Gastroesophageal sphincter (tissue), 3 donors: Measurements from ENCODE around the gene RSF1.

ENCODE experiments used
- EP300 ChIP-seq: sonication (generic); formaldehyde crosslinking; IDR thresholded peaks from one replicate; pipeline ENCODE4 v1.6.1; 2017; ENCODE audit warnings: antibody characterized with exemption, mild to moderate bottlenecking
- POLR2A ChIP-seq, 2 donors: fragments of 450-650 bp; IDR thresholded peaks; one replicate each; pipeline ENCODE4 v1.6.1; 2017; ENCODE audit warnings: antibody characterized with exemption in 2 of 2, mild to moderate bottlenecking in 2 of 2, moderate library complexity in 1 of 2
- POLR2AphosphoS5 ChIP-seq: sonication (generic); formaldehyde crosslinking; IDR thresholded peaks from one replicate; pipeline ENCODE4 v1.6.1; 2017; ENCODE audit warnings: antibody characterized with exemption
- TF ChIP-seq, protein P1 (sequence below), 4 experiments: fragments of 200-600 bp in 2 of 4; fragments of 450-650 bp in 2 of 4; sonication (generic) in 1 of 4; IDR thresholded peaks; one replicate each; pipeline ENCODE4 v1.5.1; 2017 to 2019; ENCODE audit warnings: antibody characterized with exemption in 4 of 4, mild to moderate bottlenecking in 2 of 4, moderate library complexity in 2 of 4

DNA sequence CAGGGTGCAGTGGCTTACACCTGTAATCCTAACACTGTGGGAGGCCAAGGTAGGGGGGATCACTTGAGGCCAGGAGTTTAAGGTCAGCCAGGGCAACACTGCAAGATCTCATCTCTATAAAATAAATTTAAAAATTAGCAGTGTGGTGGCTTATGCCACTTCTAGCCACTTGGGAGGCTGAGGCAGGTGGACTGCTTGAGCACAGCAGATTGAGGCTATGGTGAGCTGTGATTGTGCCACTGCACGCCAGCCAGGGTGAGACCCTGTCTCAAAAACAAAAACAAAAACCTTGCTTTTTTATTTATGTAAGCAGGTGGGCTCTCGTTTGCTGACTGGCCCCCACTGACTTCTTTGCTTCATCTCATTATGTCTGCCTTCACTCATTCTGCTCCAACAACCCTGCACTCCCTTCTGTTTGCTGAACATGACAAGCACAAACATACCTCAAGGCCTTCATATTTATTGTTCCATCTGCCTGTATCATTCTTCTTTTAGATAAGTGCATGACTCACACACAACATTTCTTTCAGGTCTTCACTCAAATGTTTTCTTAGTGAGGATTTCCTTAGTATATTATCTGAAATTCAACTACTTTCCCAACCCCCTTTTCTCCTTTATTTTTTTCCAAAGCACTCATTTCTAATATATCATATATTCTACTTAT is 150.5 kb downstream of the RSF1 start:
- TF ChIP-seq, protein P1, sequence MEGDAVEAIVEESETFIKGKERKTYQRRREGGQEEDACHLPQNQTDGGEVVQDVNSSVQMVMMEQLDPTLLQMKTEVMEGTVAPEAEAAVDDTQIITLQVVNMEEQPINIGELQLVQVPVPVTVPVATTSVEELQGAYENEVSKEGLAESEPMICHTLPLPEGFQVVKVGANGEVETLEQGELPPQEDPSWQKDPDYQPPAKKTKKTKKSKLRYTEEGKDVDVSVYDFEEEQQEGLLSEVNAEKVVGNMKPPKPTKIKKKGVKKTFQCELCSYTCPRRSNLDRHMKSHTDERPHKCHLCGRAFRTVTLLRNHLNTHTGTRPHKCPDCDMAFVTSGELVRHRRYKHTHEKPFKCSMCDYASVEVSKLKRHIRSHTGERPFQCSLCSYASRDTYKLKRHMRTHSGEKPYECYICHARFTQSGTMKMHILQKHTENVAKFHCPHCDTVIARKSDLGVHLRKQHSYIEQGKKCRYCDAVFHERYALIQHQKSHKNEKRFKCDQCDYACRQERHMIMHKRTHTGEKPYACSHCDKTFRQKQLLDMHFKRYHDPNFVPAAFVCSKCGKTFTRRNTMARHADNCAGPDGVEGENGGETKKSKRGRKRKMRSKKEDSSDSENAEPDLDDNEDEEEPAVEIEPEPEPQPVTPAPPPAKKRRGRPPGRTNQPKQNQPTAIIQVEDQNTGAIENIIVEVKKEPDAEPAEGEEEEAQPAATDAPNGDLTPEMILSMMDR (IDR thresholded peaks at IDR 0.05): no peak
- TF ChIP-seq EP300 (no peak), POLR2AphosphoS5 (no peak), POLR2A (IDR thresholded peaks at IDR 0.05) (no peak)
